Measurements from ENCODE around the gene VMP1.

The VMP1 gene

GRCh38 chr17:59763861-59764260 is 56.4 kb downstream of the VMP1 start:
- TF ChIP-seq CTCF (IDR thresholded peaks at IDR 0.05; ENCODE audit: low read depth, low read length) = no peak
- DNase-seq (ENCODE audit: low read depth, low spot score) = peak; percentile 94
- in situ Hi-C loops (cut with HindIII; ENCODE audit: low sequenced_read_pairs) = no loop called here
- no peak overlapping the region for H3K4me3 ChIP-seq (ENCODE audit: low read depth, low read length)

- TF ChIP-seq CTCF (IDR thresholded peaks at IDR 0.05; ENCODE audit: low read depth, low read length) = no peak
- in situ Hi-C loops (cut with HindIII; ENCODE audit: low sequenced_read_pairs) = no loop called here
- DNase-seq (ENCODE audit: low read depth, low spot score) = peak; percentile 83
- H3K4me3 ChIP-seq (ENCODE audit: low read depth, low read length) = no peak overlapping the region
Observed at GRCh38 chr17:59764292-59764741, 56.9 kb downstream of the VMP1 start.

GRCh38 chr17:59765038-59765437 is 57.6 kb downstream of the VMP1 start:
- no peak for DNase-seq (ENCODE audit: low read depth, low spot score)
- in situ Hi-C loops (cut with HindIII; ENCODE audit: low sequenced_read_pairs) = no loop called here
- TF ChIP-seq CTCF (IDR thresholded peaks at IDR 0.05; ENCODE audit: low read depth, low read length) = no peak
- H3K4me3 ChIP-seq (ENCODE audit: low read depth, low read length) = no peak overlapping the region

GRCh38 chr17:59766491-59766890 is 59.0 kb downstream of the VMP1 start:
- DNase-seq (ENCODE audit: low read depth, low spot score) = no peak
- in situ Hi-C loops (cut with HindIII; ENCODE audit: low sequenced_read_pairs) = no loop called here
- no peak overlapping the region for H3K4me3 ChIP-seq (ENCODE audit: low read depth, low read length)
- no peak for TF ChIP-seq CTCF (IDR thresholded peaks at IDR 0.05; ENCODE audit: low read depth, low read length)

- no peak for DNase-seq (ENCODE audit: low read depth, low spot score)
- H3K4me3 ChIP-seq (ENCODE audit: low read depth, low read length) = no peak overlapping the region
- in situ Hi-C loops (cut with HindIII; ENCODE audit: low sequenced_read_pairs) = no loop called here
- no peak for TF ChIP-seq CTCF (IDR thresholded peaks at IDR 0.05; ENCODE audit: low read depth, low read length)
Observed at GRCh38 chr17:59767176-59767575, 59.7 kb downstream of the VMP1 start.

GRCh38 chr17:59769887-59770286 is 62.4 kb downstream of the VMP1 start:
- no peak overlapping the region for H3K4me3 ChIP-seq (ENCODE audit: low read depth, low read length)
- TF ChIP-seq CTCF (IDR thresholded peaks at IDR 0.05; ENCODE audit: low read depth, low read length) = no peak
- in situ Hi-C loops (cut with HindIII; ENCODE audit: low sequenced_read_pairs) = no loop called here
- DNase-seq (ENCODE audit: low read depth, low spot score) = peak; percentile 23

- H3K4me3 ChIP-seq (ENCODE audit: low read depth, low read length) = no peak overlapping the region
- no peak for TF ChIP-seq CTCF (IDR thresholded peaks at IDR 0.05; ENCODE audit: low read depth, low read length)
- in situ Hi-C loops (cut with HindIII; ENCODE audit: low sequenced_read_pairs) = no loop called here
- DNase-seq (ENCODE audit: low read depth, low spot score) = no peak
Observed at GRCh38 chr17:59771093-59771492, 63.6 kb downstream of the VMP1 start.

Measured in astrocyte of the spinal cord (primary cell).